Upper lobe of left lung (tissue), 4 donors: ENCODE results near the gene SPEF2.

Source experiments
- CTCF ChIP-seq, 6 experiments: fragments of 450-650 bp in 4 of 6; fragments of 200-600 bp in 2 of 6; sonication (generic) in 2 of 6; IDR thresholded peaks; one replicate each; pipeline ENCODE4 v1.5.1; 2016 to 2019; ENCODE audit warnings: antibody characterized with exemption in 6 of 6
- POLR2A ChIP-seq, 4 donors: fragments of 450-650 bp; IDR thresholded peaks; one replicate each; pipeline ENCODE4 v1.5.1; 2016 to 2017; ENCODE audit warnings: antibody characterized with exemption in 4 of 4, mild to moderate bottlenecking in 2 of 4
- POLR2AphosphoS5 ChIP-seq, 2 donors: sonication (generic); formaldehyde crosslinking; IDR thresholded peaks; one replicate each; pipeline ENCODE4 v1.5.1; 2017; ENCODE audit warnings: antibody characterized with exemption in 2 of 2

GRCh38 chr5:35799181-35799580, 181.5 kb downstream of the SPEF2 start:
- TF ChIP-seq CTCF (IDR thresholded peaks at IDR 0.05) (no peak), POLR2AphosphoS5 (IDR thresholded peaks at IDR 0.05) (no peak), POLR2A (IDR thresholded peaks at IDR 0.05) (no peak)
